ENCODE measurements around the gene TLE3. TPM values are rescaled to one million over a fixed set of nuclear protein-coding genes. Genes with fewer than 3 reads are reported as not detected.

Gene TLE3
- total RNA-seq, 4 donors from 2014 or later, result 54.8 to 99.5 (median 57.6) TPM

GRCh38 chr15:70054366-70054765 lies 43.4 kb downstream of the TLE3 start:
- no peak for TF ChIP-seq CTCF (IDR thresholded peaks at IDR 0.05; ENCODE audit: low read depth)

GRCh38 chr15:70053716-70054229 lies 43.9 kb downstream of the TLE3 start:
- no peak for TF ChIP-seq CTCF (IDR thresholded peaks at IDR 0.05; ENCODE audit: low read depth)

GRCh38 chr15:70053001-70053715 lies 44.6 kb downstream of the TLE3 start:
- TF ChIP-seq CTCF (IDR thresholded peaks at IDR 0.05; ENCODE audit: low read depth), result no peak

- no peak for TF ChIP-seq CTCF (IDR thresholded peaks at IDR 0.05; ENCODE audit: low read depth)
These were observed 45.6 kb downstream of the TLE3 start for GRCh38 chr15:70051948-70052633.

GRCh38 chr15:70050970-70051369 lies 46.7 kb downstream of the TLE3 start:
- no peak for TF ChIP-seq CTCF (IDR thresholded peaks at IDR 0.05; ENCODE audit: low read depth)

GRCh38 chr15:70050441-70050840 lies 47.3 kb downstream of the TLE3 start:
- no peak for TF ChIP-seq CTCF (IDR thresholded peaks at IDR 0.05; ENCODE audit: low read depth)

GRCh38 chr15:70049701-70050301 lies 47.9 kb downstream of the TLE3 start:
- no peak for TF ChIP-seq CTCF (IDR thresholded peaks at IDR 0.05; ENCODE audit: low read depth)

Data from subcutaneous adipose tissue (tissue), 4 donors.